ENCODE data around the gene DUSP1. TPM values are rescaled to one million over a fixed set of nuclear protein-coding genes. Genes with fewer than 3 reads are reported as not detected.

DUSP1 gene
- total RNA-seq, 1 experiment from 2014 or later: 18.1 TPM

GRCh38 chr5:172725273-172725672 lies 45.7 kb downstream of the DUSP1 start:
- H3K27me3 ChIP-seq: peaks cover 24% of the 10 kb centered on the region
- H3K36me3 ChIP-seq: no peaks in the 10 kb centered on the region
- H3K9me3 ChIP-seq (replicated peaks): no peaks in the 10 kb centered on the region
- H3K27ac ChIP-seq: no peak overlapping the region
- no peaks in the 10 kb centered on the region for H3K4me1 ChIP-seq
- H3K4me3 ChIP-seq: no peak overlapping the region
- no peak for DNase-seq

DNA sequence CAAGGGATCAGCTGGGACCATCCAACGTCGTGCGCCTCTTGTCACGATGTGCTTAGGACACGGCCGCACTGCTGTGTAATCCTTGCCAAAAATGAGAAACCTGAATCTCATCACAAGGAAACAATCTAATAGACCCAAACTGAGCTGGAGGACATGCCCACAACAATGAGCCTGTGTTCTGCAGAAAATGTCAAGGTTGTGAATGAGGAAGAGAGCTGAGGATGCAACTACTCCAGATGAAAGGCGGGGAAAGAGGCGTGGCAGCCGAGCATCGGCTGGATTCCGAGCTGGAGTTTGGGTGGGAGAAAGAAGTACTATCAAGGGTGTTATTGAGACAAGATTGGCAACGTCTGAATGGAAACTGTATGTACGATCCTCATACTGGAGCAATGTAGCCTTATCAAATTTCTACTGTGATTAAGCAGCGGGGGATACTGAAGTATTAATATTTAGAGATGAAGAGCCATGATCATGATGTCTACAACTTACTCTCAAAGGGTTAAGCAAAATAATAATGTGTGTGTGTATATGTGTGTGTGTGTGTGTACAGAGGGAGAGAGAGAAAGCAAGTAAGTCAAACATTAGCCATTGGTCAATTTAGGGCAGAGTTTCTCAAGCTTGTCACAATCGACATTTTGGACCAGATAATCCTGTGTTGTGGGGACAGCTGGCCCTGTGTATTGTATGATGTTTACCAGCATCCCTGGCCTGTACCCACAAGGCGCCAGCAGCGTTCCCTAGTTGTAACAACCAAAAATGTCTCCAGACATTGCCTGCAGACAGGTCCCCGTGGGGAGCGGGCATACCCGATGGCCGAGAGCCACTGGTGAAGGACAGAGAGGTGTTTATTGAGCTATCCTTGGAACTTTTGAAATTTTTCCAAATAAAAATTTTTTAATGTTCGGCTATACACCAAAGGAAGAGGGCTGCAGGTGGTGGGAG lies 46.5 kb downstream of the DUSP1 start:
- DNase-seq: no peak
- H3K4me3 ChIP-seq: no peak overlapping the region
- H3K27ac ChIP-seq: no peak overlapping the region
- no peaks in the 10 kb centered on the region for H3K4me1 ChIP-seq
- H3K9me3 ChIP-seq (replicated peaks): no peaks in the 10 kb centered on the region
- peaks cover 24% of the 10 kb centered on the region for H3K27me3 ChIP-seq
- no peaks in the 10 kb centered on the region for H3K36me3 ChIP-seq

DNA sequence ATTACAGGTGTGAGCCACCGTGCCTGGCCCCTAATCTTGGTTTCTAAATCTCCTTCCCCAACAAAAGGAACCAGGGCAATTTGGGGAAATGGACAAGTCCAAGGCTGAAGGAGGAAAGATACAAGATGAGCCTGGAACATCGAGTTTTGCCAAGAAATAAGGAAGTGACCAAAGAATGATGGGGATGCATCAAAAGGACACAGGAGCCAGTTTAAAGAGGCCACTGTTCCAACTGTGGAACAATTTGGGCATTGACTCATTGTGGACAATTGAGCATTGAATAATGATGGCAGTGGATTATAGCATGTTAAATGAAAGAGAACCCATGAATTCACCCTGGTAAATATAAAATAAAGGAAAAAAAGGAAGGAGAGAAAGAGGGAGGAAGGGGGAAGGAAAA lies 47.5 kb downstream of the DUSP1 start:
- no peak for DNase-seq
- Histone ChIP-seq H3K36me3 (no peaks in the 10 kb centered on the region), H3K27ac (no peak overlapping the region), H3K4me1 (no peaks in the 10 kb centered on the region), H3K9me3 (replicated peaks) (no peaks in the 10 kb centered on the region), H3K27me3 (peaks cover 24% of the 10 kb centered on the region; the same call in 1 of the 2 replicates), H3K4me3 (no peak overlapping the region)

- no peaks in the 10 kb centered on the region for H3K9me3 ChIP-seq (replicated peaks)
- H3K4me3 ChIP-seq: no peak overlapping the region
- DNase-seq: no peak
- H3K27ac ChIP-seq: no peak overlapping the region
- H3K27me3 ChIP-seq: peaks cover 21% of the 10 kb centered on the region; the same call in 1 of the 2 replicates
- H3K4me1 ChIP-seq: no peaks in the 10 kb centered on the region
- no peaks in the 10 kb centered on the region for H3K36me3 ChIP-seq
These were observed 48.6 kb downstream of the DUSP1 start for GRCh38 chr5:172722327-172722815.

- Histone ChIP-seq H3K4me1 (peaks cover 3% of the 10 kb centered on the region; the same call in 1 of the 2 replicates), H3K36me3 (no peaks in the 10 kb centered on the region), H3K4me3 (no peak overlapping the region), H3K9me3 (replicated peaks) (no peaks in the 10 kb centered on the region), H3K27ac (no peak overlapping the region), H3K27me3 (peaks cover 21% of the 10 kb centered on the region; the same call in 1 of the 2 replicates)
- DNase-seq: no peak
These were observed 49.3 kb downstream of the DUSP1 start for GRCh38 chr5:172721455-172722326.

- peaks cover 5% of the 10 kb centered on the region; the same call in 1 of the 2 replicates for H3K4me1 ChIP-seq
- no peak for DNase-seq
- H3K9me3 ChIP-seq (replicated peaks): no peaks in the 10 kb centered on the region
- H3K27me3 ChIP-seq: peaks cover 21% of the 10 kb centered on the region; the same call in 1 of the 2 replicates
- H3K36me3 ChIP-seq: no peaks in the 10 kb centered on the region
- H3K4me3 ChIP-seq: no peak overlapping the region
- H3K27ac ChIP-seq: no peak overlapping the region
These were observed 50.3 kb downstream of the DUSP1 start for GRCh38 chr5:172720655-172721054.

GRCh38 chr5:172719211-172719610 lies 51.8 kb downstream of the DUSP1 start:
- Histone ChIP-seq H3K4me1 (peaks cover 12% of the 10 kb centered on the region), H3K9me3 (replicated peaks) (no peaks in the 10 kb centered on the region), H3K27ac (no peak overlapping the region), H3K27me3 (peaks cover 21% of the 10 kb centered on the region; the same call in 1 of the 2 replicates), H3K4me3 (no peak overlapping the region), H3K36me3 (no peaks in the 10 kb centered on the region)
- no peak for DNase-seq

DNA sequence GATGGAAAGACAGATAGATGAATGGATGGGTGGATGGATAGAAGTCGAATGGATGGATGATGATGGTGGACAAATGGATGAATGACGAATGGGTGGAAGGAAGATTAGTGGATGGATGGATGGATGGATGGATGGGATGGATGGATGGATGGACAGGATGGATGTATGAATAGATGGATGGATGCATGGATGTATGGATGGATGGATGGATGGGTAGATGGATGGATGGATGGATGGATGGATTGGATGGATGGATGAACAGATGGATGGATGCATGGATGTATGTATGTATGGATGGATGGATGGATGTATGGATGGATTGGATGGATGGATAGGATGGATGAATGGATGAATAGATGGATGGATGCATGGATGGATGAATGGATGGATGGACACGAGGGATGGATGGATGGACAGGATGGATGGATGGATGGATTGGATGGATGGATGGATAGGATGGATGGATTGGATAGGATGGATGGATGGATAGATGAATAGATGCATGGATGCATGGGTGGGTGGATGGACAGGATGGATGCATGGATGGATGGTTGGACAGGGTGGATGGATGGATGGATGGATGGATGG lies 52.4 kb downstream of the DUSP1 start:
- H3K4me3 ChIP-seq: no peak overlapping the region
- H3K27ac ChIP-seq: no peak overlapping the region
- peaks cover 16% of the 10 kb centered on the region; the same call in 1 of the 2 replicates for H3K27me3 ChIP-seq
- H3K9me3 ChIP-seq (replicated peaks): no peaks in the 10 kb centered on the region
- H3K36me3 ChIP-seq: no peaks in the 10 kb centered on the region
- no peak for DNase-seq
- peaks cover 17% of the 10 kb centered on the region for H3K4me1 ChIP-seq

Other genes with a start within 250 kb of the DUSP1 start
- gene NEURL1B, start 129.9 kb downstream of the DUSP1 start, total RNA-seq (2014; rRNA removed; shearing (Covaris generic)): 17.8 and 18.8 TPM in 2 replicates
- gene ERGIC1, start 63.1 kb upstream of the DUSP1 start, total RNA-seq (2014; rRNA removed; shearing (Covaris generic)): 77.4 and 83.4 TPM in 2 replicates
- 65.6 and 71.2 TPM in 2 replicates for gene RPL26L1, start 188.2 kb upstream of the DUSP1 start, total RNA-seq (2014; rRNA removed; shearing (Covaris generic))
- gene ATP6V0E1, start 212.6 kb upstream of the DUSP1 start, total RNA-seq (2014; rRNA removed; shearing (Covaris generic)): 81.5 and 83.0 TPM in 2 replicates